Measurements from ENCODE around the gene LGR5. TPM values are rescaled to one million over a fixed set of nuclear protein-coding genes. Genes with fewer than 3 reads are reported as not detected.

The LGR5 gene
- total and polyA plus RNA-seq, 9 of the 15 experiments (the other 6 are each of a cell fraction or from before 2014, with no cell fraction given): not detected

DNA sequence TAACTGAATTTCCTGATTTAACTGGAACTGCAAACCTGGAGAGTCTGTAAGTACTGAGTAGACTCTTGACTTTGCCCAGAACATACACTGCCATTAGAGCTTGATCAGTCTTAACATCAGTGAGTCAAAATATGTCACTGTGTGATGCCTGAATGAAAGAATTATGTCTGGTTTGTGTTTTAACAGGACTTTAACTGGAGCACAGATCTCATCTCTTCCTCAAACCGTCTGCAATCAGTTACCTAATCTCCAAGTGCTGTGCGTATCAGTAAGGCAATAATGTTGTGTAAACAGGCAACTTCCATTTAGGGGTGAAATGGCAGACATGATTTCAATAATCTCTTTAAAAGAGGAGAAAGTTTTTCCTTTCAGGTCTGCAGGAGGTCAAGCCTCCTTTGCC, 127.1 kb downstream of the LGR5 start:
- FAIRE-seq: no peak
- ATAC-seq: no peak
- H3K4me1 ChIP-seq (replicated peaks in 1 of 2; ENCODE audit: control insufficient read depth in 2 of 2, insufficient read depth in 2 of 2, low read length in 2 of 2): peaks cover 0 to 10% of the 10 kb centered on the region in 2 experiments; a peak in 4 of 5 replicates
- DNase-seq (ENCODE audit: extremely low read depth in 1 of 4, low spot score in 3 of 4): no peak
- no peaks in the 10 kb centered on the region for H3K79me2 ChIP-seq (ENCODE audit: control insufficient read depth, insufficient read depth, low read length)
- TF ChIP-seq MED1 (CRISPR knock-in tag; IDR thresholded peaks at IDR 0.05; ENCODE audit: borderline replicate concordance): no peak
- peak; percentile 42 for TF ChIP-seq MEIS2 (IDR thresholded peaks at IDR 0.05; ENCODE audit: partially characterized antibody)
- H3K9ac ChIP-seq (ENCODE audit: insufficient read depth in 1 of 2, low read depth in 2 of 2, low read length in 2 of 2): no peak overlapping the region
- H3K36me3 ChIP-seq (ENCODE audit: control insufficient read depth, insufficient read depth, low read length): no peaks in the 10 kb centered on the region
- 4% methylated on average over 2 of the region's 2 CpGs for WGBS (ENCODE audit: insufficient coverage, low coverage, missing lambda C conversion rate)
- no peaks in the 10 kb centered on the region for H3K27me3 ChIP-seq (ENCODE audit: control insufficient read depth in 2 of 2, insufficient read depth in 2 of 2, low read length in 2 of 2)
- POLR2A ChIA-PET: no interaction called here
- H3K4me2 ChIP-seq (ENCODE audit: insufficient read depth, low read length): no peak overlapping the region
- BruUV-seq (replicated peaks): no TSS peak
- intact Hi-C loops (cut with micrococcal nuclease): loop anchor here (1.0 to 5.0 kb wide), 3 partner anchors 151 to 349 kb away; no protein-coding TSS in a partner anchor
- H3K9me1 ChIP-seq (ENCODE audit: control insufficient read depth, insufficient read depth, low read length): no peaks in the 10 kb centered on the region
- H2AFZ ChIP-seq (ENCODE audit: low read depth, low read length): peak overlapping the region; percentile 11; the same call in 1 of the 2 replicates
- H3K9me3 ChIP-seq (replicated peaks; ENCODE audit: control insufficient read depth, insufficient read depth, low read depth, low read length): no peaks in the 10 kb centered on the region
- no peak overlapping the region for H3K27ac ChIP-seq (ENCODE audit: extremely low read depth, low read depth, low read length)
- H4K20me1 ChIP-seq (replicated peaks; ENCODE audit: control insufficient read depth, insufficient read depth, low read length): no peaks in the 10 kb centered on the region
- in situ Hi-C loops (cut with MboI): no loop called here
- CTCF ChIA-PET (ENCODE audit: low intra/inter-chr PET ratio): no interaction called here
- no peak overlapping the region for H3K4me3 ChIP-seq

DNA sequence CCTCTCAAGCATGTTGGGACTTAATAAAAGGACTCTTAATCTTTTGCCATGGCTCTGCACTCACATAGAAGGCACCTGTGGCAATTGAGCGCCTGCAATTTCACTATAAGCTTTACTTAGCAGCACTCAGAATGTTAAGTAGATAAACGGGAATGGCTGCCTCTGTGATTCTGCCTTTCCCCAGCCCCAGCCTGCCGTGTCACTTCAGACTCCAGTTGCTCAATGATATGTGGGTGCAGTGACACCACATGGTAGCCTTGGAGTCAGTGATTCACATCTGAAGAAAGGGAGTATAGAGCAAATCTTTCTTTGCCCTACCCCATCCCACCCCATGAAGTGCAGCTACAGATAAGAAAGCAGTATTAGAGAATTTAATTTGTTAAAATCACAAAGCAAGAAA, 127.9 kb downstream of the LGR5 start:
- peak; percentile 18 to 74 (median 31) for DNase-seq (ENCODE audit: extremely low read depth in 1 of 4, low spot score in 3 of 4)
- BruUV-seq (replicated peaks): no TSS peak
- FAIRE-seq: peak; percentile 56
- Histone ChIP-seq H3K4me3 (no peak overlapping the region), H3K27me3 (ENCODE audit: control insufficient read depth in 2 of 2, insufficient read depth in 2 of 2, low read length in 2 of 2) (no peaks in the 10 kb centered on the region), H3K27ac (ENCODE audit: extremely low read depth, low read depth, low read length) (no peak overlapping the region), H3K9me3 (replicated peaks; ENCODE audit: control insufficient read depth, insufficient read depth, low read depth, low read length) (no peaks in the 10 kb centered on the region), H3K9ac (ENCODE audit: insufficient read depth in 1 of 2, low read depth in 2 of 2, low read length in 2 of 2) (no peak overlapping the region), H3K79me2 (ENCODE audit: control insufficient read depth, insufficient read depth, low read length) (no peaks in the 10 kb centered on the region), H2AFZ (ENCODE audit: low read depth, low read length) (no peak overlapping the region; the same call in 1 of the 2 replicates), H3K9me1 (ENCODE audit: control insufficient read depth, insufficient read depth, low read length) (no peaks in the 10 kb centered on the region), H3K36me3 (ENCODE audit: control insufficient read depth, insufficient read depth, low read length) (no peaks in the 10 kb centered on the region), H4K20me1 (replicated peaks; ENCODE audit: control insufficient read depth, insufficient read depth, low read length) (no peaks in the 10 kb centered on the region), H3K4me2 (ENCODE audit: insufficient read depth, low read length) (peak overlapping the region; percentile 15; the same call in 1 of the 2 replicates), H3K4me1 (replicated peaks in 1 of 2; ENCODE audit: control insufficient read depth in 2 of 2, insufficient read depth in 2 of 2, low read length in 2 of 2) (peaks cover 0 to 10% of the 10 kb centered on the region in 2 experiments; a peak in 4 of 5 replicates)
- intact Hi-C loops (cut with micrococcal nuclease): loop anchor here (1.0 to 5.0 kb wide), 3 partner anchors 152 to 350 kb away; no protein-coding TSS in a partner anchor
- in situ Hi-C loops (cut with MboI): no loop called here
- 2% methylated on average over 3 of the region's 3 CpGs for WGBS (ENCODE audit: insufficient coverage, low coverage, missing lambda C conversion rate)
- peak; percentile 95 for ATAC-seq
- ChIA-PET CTCF (ENCODE audit: low intra/inter-chr PET ratio) (no interaction called here), POLR2A (interaction anchor here (0.6 kb wide), 1 partner anchor 30 kb away, joined by 5 read pairs; no protein-coding TSS in a partner anchor)
- TF ChIP-seq, protein P1, sequence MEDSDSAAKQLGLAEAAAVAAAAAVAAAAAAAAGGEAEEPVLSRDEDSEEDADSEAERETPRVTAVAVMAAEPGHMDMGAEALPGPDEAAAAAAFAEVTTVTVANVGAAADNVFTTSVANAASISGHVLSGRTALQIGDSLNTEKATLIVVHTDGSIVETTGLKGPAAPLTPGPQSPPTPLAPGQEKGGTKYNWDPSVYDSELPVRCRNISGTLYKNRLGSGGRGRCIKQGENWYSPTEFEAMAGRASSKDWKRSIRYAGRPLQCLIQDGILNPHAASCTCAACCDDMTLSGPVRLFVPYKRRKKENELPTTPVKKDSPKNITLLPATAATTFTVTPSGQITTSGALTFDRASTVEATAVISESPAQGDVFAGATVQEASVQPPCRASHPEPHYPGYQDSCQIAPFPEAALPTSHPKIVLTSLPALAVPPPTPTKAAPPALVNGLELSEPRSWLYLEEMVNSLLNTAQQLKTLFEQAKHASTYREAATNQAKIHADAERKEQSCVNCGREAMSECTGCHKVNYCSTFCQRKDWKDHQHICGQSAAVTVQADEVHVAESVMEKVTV (CRISPR knock-in tag; IDR thresholded peaks at IDR 0.05): peak; percentile 45
- TF ChIP-seq, protein P2, sequence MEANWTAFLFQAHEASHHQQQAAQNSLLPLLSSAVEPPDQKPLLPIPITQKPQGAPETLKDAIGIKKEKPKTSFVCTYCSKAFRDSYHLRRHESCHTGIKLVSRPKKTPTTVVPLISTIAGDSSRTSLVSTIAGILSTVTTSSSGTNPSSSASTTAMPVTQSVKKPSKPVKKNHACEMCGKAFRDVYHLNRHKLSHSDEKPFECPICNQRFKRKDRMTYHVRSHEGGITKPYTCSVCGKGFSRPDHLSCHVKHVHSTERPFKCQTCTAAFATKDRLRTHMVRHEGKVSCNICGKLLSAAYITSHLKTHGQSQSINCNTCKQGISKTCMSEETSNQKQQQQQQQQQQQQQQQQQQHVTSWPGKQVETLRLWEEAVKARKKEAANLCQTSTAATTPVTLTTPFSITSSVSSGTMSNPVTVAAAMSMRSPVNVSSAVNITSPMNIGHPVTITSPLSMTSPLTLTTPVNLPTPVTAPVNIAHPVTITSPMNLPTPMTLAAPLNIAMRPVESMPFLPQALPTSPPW (CRISPR knock-in tag; IDR thresholded peaks at IDR 0.05): peak; percentile 56
- peak in 1 of 3 experiments; percentile 56 for TF ChIP-seq YY1 (IDR thresholded peaks at IDR 0.05; ENCODE audit: borderline replicate concordance in 1 of 3, control insufficient read depth in 1 of 3, extremely low read depth in 1 of 3, insufficient read depth in 3 of 3, insufficient read length in 1 of 3, insufficient replicate concordance in 2 of 3, low read depth in 1 of 3, low read length in 2 of 3)
- peak; percentile 63 for TF ChIP-seq CEBPB (tag; IDR thresholded peaks at IDR 0.05)
- TF ChIP-seq, protein P3, sequence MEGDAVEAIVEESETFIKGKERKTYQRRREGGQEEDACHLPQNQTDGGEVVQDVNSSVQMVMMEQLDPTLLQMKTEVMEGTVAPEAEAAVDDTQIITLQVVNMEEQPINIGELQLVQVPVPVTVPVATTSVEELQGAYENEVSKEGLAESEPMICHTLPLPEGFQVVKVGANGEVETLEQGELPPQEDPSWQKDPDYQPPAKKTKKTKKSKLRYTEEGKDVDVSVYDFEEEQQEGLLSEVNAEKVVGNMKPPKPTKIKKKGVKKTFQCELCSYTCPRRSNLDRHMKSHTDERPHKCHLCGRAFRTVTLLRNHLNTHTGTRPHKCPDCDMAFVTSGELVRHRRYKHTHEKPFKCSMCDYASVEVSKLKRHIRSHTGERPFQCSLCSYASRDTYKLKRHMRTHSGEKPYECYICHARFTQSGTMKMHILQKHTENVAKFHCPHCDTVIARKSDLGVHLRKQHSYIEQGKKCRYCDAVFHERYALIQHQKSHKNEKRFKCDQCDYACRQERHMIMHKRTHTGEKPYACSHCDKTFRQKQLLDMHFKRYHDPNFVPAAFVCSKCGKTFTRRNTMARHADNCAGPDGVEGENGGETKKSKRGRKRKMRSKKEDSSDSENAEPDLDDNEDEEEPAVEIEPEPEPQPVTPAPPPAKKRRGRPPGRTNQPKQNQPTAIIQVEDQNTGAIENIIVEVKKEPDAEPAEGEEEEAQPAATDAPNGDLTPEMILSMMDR (IDR thresholded peaks at IDR 0.05 in 2 of 3, conservative IDR thresholded peaks at IDR 0.05 in 1 of 3; ENCODE audit: insufficient read depth in 2 of 3, low read depth in 1 of 3, low read length in 3 of 3): peak; percentile 39 to 50 (median 48); a peak in 5 of 6 replicates
- 0 out of 2 replicates have a peak, but pooled peaks have one; percentile 23 for TF ChIP-seq SMC3 (conservative IDR thresholded peaks at IDR 0.05; ENCODE audit: insufficient read depth, low read depth, low read length)

All from K562 (cell line).